ENCODE data around the gene GAB2. TPM values are rescaled to one million over a fixed set of nuclear protein-coding genes. Genes with fewer than 3 reads are reported as not detected.

GAB2 gene
- total and polyA plus RNA-seq, 10 of the 15 experiments (the other 5 are each of a cell fraction or from before 2014, with no cell fraction given) = 0.69 to 12.6 (median 3.8) TPM

DNA sequence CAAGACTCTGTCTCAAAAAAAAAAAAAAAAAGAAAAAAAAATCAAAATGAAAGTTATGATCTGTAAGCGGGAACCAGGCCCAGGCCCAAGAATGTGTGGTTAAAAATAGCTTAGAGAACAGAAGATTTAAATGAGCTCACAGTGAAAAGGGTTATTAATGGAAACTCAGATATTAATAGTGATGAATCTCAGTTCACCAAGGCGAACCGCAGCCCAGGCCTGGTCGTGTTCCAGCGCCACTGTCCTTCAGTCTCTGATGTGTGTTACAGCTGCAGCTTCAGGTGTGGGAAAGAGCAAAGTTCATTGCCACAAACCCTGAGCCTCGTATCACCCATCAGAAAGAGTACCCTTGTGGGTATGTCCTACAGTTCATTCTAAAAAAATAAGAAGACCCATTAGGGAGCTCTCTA, 107.1 kb downstream of the GAB2 start (continued):
- TF ChIP-seq RAD51 (IDR thresholded peaks at IDR 0.05) (peak; percentile 16; the same call in 1 of the 2 replicates), IRF4 (IDR thresholded peaks at IDR 0.05; ENCODE audit: low read depth, low read length) (peak; percentile 22; the same call in 1 of the 2 replicates), ATF7 (IDR thresholded peaks at IDR 0.05; ENCODE audit: low read depth) (peak; percentile 91), BACH1 (IDR thresholded peaks at IDR 0.05; ENCODE audit: borderline replicate concordance) (no peak)
- TF ChIP-seq, protein P1, sequence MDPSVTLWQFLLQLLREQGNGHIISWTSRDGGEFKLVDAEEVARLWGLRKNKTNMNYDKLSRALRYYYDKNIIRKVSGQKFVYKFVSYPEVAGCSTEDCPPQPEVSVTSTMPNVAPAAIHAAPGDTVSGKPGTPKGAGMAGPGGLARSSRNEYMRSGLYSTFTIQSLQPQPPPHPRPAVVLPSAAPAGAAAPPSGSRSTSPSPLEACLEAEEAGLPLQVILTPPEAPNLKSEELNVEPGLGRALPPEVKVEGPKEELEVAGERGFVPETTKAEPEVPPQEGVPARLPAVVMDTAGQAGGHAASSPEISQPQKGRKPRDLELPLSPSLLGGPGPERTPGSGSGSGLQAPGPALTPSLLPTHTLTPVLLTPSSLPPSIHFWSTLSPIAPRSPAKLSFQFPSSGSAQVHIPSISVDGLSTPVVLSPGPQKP (IDR thresholded peaks at IDR 0.05; ENCODE audit: low read depth, low read length) = no peak
- TF ChIP-seq, protein P2, sequence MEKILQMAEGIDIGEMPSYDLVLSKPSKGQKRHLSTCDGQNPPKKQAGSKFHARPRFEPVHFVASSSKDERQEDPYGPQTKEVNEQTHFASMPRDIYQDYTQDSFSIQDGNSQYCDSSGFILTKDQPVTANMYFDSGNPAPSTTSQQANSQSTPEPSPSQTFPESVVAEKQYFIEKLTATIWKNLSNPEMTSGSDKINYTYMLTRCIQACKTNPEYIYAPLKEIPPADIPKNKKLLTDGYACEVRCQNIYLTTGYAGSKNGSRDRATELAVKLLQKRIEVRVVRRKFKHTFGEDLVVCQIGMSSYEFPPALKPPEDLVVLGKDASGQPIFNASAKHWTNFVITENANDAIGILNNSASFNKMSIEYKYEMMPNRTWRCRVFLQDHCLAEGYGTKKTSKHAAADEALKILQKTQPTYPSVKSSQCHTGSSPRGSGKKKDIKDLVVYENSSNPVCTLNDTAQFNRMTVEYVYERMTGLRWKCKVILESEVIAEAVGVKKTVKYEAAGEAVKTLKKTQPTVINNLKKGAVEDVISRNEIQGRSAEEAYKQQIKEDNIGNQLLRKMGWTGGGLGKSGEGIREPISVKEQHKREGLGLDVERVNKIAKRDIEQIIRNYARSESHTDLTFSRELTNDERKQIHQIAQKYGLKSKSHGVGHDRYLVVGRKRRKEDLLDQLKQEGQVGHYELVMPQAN (conservative IDR thresholded peaks at IDR 0.05) = no peak

DNA sequence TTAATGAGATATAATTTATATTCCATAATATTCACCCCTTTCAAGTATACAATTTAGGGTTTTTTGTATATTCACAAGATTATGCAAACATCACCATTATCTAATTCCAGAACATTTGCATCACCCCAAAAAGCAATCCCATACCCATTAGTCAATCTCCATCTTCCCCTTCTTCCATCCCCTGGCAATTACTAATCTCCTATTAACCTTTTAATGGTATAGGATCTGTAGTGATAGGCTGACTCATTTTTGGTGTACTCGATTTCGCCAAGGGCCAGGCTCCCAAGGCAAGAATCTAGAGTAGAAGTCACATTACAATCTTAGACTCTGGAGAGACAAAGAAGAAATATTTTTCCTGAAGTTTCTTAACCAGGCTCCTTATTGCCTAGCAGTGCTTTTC, 113.4 kb downstream of the GAB2 start:
- no peak for TF ChIP-seq SPI1 (IDR thresholded peaks at IDR 0.05; ENCODE audit: borderline replicate concordance, insufficient read depth, low read depth, low read length)
- H3K9me3 ChIP-seq (replicated peaks; ENCODE audit: control insufficient read depth, insufficient read depth, low read length) = no peaks in the 10 kb centered on the region
- no peaks in the 10 kb centered on the region for H3K36me3 ChIP-seq (ENCODE audit: control insufficient read depth in 2 of 2, insufficient read depth in 2 of 2, low read length in 1 of 2)
- no peak overlapping the region for H3K9ac ChIP-seq (ENCODE audit: control insufficient read depth, insufficient read depth, low read length)
- in situ Hi-C loops (cut with MboI) (no loop called here), intact Hi-C loops (cut with micrococcal nuclease; ENCODE audit: unreplicated experiment) (no loop called here)
- WGBS (ENCODE audit: insufficient coverage, insufficient replicate concordance, low lambda C conversion rate, missing lambda C conversion rate) = 76% methylated on average over 2 of the region's 2 CpGs
- ChIA-PET RAD21 (ENCODE audit: unreplicated experiment) (no interaction called here), CTCF (interaction anchor here (0.6 kb wide), 1 partner anchor 493 kb away, joined by 3 read pairs; no protein-coding TSS in a partner anchor), SMC1A (ENCODE audit: uncharacterized antibody, unreplicated experiment) (no interaction called here), POLR2A (no interaction called here)
- BruUV-seq (replicated peaks) = no TSS peak
- H3K27me3 ChIP-seq (replicated peaks in 1 of 2; ENCODE audit: control insufficient read depth in 2 of 2, insufficient read depth in 2 of 2, low read length in 1 of 2) = no peaks in the 10 kb centered on the region
- no peaks in the 10 kb centered on the region for H4K20me1 ChIP-seq (ENCODE audit: control insufficient read depth, insufficient read depth)
- no peak overlapping the region for H3K27ac ChIP-seq (ENCODE audit: control insufficient read depth, insufficient read depth)
- H3K4me2 ChIP-seq (ENCODE audit: control insufficient read depth, insufficient read depth) = no peak overlapping the region
- peaks cover 5% of the 10 kb centered on the region; the same call in 1 of the 2 replicates for H3K4me1 ChIP-seq (ENCODE audit: control insufficient read depth, insufficient read depth, low read length)
- H3K79me2 ChIP-seq (ENCODE audit: control insufficient read depth, insufficient read depth, low read length) = no peaks in the 10 kb centered on the region
- no peak overlapping the region for H3K4me3 ChIP-seq
- DNase-seq (ENCODE audit: low read depth, low spot score) (no peak), ATAC-seq (no peak), FAIRE-seq (no peak)
- H2AFZ ChIP-seq (ENCODE audit: control insufficient read depth, low read depth, low read length) = no peak overlapping the region
